ENCODE results near the gene IPO4.
"Not testable (repeated sequence)": the region's sequence is repeated elsewhere in the genome, so short reads cannot be mapped to it uniquely, and the experiment has no call there.

IPO4 gene

DNA sequence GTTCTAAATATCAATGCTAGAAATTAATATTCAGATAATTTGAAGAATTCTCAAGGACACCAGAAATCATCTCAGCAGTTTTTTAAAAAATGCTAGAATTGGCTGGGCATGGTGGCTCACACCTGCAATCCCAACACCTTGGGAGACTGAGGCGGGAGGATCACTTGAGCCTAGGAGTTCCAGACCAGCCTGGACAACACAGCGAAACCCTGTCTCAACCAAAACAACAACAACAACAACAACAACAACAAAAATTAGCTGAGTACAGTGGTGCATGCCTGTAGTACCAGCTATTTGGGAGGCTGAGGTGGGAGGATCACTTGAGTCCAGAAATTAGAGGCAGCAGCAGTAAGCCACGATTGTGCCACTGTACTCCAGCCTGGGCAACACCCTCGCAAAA lies 30.5 kb upstream of the IPO4 start:
- DNase-seq (ENCODE audit: low read depth in 2 of 2, low spot score in 1 of 2): no peak

DNA sequence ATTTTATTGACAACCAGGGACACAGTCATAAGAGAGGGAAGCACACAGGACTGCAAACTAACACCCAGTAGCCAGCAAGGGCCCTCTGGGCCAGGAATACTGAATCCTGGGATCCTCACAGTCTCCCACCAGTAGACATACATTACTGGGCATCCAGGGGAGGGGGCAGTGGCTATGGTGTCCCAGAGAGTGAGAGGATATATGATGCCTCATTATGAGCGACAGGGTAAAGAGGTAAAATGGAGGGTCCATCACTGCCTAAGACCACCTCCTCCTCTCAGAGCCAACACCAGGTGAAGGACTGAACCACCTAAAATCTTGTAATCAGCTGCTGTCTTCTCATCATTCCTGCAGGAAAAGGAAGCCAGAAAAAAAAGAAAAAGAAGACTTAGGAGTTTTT lies 28.3 kb upstream of the IPO4 start:
- not testable (repeated sequence) for DNase-seq (ENCODE audit: low read depth in 2 of 2, low spot score in 1 of 2)

DNA sequence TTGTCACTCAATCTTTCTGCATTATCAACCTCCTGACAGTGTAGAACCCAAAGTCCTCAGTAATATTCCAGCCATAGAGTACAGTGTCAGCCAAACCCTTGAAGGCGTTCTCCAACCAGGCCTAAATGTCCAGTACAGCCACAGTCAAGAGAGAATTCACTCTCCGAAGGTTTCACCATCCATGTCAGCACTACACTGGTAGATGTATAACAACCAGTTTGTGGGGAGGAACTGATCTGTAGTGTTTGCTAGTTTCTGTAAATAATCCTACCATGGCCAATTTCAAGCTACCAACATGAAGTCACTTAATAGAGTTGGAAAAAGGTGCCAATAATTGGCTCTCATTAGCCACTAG lies 27.7 kb upstream of the IPO4 start:
- no peak for DNase-seq (ENCODE audit: low read depth in 2 of 2, low spot score in 1 of 2)

DNA sequence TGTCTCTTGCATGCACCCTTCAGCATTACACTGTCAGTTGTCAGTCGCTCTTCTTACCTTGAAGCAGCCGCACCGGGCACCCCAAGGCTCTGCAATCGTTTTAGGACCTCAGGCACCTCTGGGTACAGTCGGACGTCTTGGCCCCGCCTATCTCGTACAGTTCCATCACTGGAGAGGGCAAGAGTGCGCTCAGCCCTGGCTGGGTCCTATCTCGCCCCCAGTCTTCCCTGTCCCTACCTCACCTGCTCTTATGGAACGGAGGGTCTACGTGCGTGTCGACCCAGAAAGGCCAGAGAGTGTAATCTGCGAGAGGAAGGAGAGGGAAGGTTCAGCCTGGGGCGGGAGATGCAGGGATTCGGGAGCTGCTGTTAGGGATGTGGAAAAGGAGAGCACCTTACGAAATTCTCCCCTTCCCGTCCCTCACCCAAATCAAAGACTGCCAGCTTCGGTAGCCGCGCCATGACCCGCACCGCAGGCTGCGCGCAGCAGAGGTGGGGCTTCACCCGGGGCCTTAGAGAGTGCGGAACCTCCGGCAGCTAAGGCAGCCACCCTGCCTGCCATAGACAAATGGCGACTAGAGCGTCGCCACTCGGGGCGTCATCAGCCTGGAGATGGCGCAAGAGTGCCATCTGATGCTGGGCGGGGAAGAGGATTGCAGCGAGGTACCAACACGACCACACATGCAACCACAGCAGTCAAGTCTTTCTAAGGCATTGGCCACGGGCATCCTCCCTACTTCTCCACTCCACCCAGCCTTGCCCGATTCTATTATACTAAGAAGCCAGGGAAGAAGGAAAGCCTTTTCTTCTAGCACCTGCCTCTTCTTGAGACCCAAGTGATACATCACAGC lies 27.1 kb upstream of the IPO4 start, which contains the start of gene MDP1:
TSS of gene MDP1 (minus strand) at position 572 of the 850 bp plus-strand sequence. CDS start at position 461, 111 bp downstream.
- peak; percentile 55 to 69 for DNase-seq (ENCODE audit: low read depth in 2 of 2, low spot score in 1 of 2)

DNA sequence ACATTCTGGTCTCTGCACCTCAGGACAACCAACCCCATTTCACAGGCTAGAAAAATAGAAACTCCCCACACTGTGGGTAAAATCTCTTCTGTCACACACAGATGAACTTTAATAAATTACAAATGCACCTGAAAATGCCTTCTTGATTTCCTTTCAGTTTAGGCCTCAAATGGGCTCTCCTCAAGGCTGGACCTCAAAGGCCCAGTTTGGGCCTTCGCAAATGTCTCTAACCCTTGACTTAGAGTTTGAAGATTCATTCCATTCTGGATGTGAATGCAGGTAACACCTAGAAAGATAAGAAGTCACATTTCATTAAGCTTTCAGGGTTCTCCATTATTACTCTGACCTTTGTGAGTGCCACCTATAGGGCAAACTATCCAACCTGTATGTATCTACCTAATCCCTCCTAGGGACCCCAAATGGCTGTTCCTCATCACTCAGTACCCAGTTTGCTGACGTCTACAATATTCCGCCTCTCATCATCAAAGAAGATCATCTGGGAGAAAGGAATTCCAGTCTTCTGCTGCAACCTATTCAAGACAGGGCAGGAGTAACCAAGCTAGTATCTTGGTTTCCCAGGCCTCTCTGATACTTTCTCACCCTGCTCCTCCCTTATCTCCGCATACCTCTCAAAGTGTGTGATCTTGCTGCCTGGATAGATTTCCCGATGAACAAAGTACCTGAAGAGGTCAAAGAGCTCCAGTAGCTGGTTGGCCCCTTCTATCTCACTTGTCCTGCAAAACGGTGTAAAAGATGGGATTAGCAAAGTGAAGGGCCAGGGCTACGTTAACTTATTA lies 25.4 kb upstream of the IPO4 start:
- DNase-seq (ENCODE audit: low read depth in 2 of 2, low spot score in 1 of 2): no peak

DNA sequence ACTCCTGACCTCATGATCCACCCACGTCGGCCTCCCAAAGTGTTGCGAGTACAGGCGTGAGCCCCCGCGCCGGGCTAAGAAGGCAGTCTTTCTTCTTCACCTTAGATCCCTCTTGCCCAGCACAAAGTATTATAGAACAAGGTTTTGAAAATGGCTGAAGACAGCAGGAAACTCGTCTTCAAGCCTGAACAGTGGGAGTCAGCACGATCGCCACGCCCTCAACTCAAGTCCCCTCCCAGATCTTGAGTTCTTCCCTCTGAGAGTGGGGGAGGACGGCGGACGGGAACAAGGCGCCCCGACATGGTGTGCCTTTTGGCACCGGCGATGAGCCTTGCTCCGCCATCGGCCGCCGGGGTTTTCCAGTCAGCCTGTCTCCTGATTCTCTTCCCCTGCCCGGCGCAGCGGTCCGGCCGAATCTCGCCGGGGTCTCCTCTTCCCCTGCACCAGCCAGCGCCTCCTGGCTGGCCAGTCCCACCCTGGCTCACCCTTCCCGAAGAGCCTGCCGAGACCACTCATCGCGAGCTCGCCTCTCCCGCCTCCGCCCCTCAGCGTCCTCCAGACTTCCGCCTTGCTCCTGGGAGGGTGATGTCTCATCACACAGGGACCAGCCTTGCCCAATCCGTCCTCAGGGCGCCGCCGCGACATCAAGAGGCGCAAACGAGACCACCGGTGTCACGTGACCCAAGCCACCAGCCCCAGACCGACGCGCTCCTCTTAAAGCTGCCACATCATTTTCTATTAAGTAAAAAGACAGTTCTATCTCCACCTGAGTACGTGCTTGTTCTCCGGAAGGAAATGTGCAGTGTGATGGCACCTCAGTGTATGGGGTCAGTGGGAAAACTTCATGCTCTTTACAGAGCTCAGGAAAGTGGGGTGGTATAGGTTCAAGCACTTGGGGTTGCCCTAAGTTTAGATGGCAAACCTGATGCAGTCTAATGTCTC lies 24.6 kb upstream of the IPO4 start, which contains the start of gene CHMP4A:
TSS of gene CHMP4A (minus strand) at position 565 of the 942 bp plus-strand sequence. CDS start at position 516, 49 bp downstream.
- peak; percentile 84 to 94 for DNase-seq (ENCODE audit: low read depth in 2 of 2, low spot score in 1 of 2)

DNA sequence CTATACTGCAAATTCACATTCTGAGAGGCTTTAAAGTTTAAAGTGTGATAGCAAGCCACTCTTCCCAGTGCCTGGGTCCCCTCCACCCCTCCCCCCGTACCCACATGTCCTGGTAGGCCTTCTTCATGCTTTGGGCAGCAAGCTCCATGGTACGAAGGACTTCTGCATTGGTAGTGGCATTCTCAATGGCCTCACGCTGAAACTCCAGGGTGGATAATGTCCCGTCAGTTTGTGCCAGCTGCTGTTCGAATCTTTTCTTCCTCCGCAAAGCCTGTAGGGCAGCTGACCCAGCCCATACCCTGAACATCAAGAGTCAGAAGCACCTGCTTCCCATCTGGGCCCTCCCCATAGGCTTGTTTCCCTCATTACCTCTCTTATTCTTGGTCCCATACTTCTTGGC lies 22.7 kb upstream of the IPO4 start:
- DNase-seq (ENCODE audit: low read depth in 2 of 2, low spot score in 1 of 2): no peak

DNA sequence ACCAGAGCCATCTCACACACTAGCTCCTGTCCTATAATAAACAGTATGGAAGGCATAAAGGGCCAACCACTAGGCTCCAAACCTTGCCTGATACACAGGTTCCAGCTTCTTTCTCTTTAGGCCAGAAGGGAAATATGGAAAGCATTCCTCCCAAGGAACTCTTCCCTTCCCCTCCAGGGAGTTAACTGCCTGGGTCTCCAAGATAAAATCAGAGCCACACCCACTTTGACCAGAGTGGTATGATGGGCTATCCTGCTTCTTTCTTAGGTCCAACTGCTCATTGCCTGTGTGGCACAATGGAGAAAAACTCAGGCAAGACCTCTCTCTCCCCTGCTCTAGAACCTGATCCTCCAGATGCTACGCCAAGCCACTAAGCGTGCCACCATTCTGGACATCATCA lies 19.0 kb upstream of the IPO4 start:
- DNase-seq (ENCODE audit: low read depth in 2 of 2, low spot score in 1 of 2): no peak

DNA sequence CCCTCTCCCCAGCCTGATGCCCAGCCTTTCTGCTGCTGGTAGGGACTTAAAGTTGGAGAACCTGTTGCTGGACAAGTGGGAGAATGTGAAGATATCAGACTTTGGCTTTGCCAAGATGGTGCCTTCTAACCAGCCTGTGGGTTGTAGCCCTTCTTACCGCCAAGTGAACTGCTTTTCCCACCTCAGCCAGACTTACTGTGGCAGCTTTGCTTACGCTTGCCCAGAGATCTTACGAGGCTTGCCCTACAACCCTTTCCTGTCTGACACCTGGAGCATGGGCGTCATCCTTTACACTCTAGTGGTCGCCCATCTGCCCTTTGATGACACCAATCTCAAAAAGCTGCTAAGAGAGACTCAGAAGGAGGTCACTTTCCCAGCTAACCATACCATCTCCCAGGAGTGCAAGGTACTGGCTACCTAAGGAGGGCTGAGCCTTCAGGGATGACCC lies 18.5 kb upstream of the IPO4 start:
- DNase-seq (ENCODE audit: low read depth in 2 of 2, low spot score in 1 of 2): no peak

DNA sequence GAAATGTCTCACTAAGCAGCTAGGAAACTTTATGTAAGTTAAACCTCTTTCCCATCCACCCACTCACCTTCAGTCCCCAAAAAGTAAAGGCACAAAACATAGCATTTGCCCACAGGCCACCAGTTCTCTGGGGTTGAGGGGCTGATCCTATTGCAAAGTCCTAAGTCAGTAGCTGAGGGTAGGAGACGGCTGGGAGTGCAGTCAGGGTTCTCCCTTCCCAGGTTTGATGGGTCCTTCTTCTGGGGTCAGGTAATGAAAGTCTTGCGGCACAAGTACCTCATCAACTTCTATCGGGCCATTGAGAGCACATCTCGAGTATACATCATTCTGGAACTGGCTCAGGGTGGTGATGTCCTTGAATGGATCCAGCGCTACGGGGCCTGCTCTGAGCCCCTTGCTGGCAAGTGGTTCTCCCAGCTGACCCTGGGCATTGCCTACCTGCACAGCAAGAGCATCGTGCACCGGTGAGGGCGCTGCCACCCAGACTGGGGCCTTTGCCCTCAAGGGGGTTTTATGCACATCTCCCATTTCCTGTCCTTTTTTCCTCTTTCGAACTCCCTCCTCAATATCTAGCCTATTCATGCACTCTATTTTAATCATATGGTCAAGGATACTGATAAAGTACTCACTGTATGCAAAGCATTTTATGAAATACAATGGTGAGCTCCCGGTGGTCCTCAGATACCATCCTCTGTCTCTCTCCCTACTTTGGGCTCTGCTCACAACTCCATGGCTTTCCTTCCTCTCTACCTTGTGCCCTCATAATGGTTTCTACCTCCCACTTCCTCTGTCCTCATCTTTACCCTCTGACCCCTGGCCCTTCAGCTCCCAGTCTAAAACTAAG lies 17.9 kb upstream of the IPO4 start:
- DNase-seq (ENCODE audit: low read depth in 2 of 2, low spot score in 1 of 2): no peak

DNA sequence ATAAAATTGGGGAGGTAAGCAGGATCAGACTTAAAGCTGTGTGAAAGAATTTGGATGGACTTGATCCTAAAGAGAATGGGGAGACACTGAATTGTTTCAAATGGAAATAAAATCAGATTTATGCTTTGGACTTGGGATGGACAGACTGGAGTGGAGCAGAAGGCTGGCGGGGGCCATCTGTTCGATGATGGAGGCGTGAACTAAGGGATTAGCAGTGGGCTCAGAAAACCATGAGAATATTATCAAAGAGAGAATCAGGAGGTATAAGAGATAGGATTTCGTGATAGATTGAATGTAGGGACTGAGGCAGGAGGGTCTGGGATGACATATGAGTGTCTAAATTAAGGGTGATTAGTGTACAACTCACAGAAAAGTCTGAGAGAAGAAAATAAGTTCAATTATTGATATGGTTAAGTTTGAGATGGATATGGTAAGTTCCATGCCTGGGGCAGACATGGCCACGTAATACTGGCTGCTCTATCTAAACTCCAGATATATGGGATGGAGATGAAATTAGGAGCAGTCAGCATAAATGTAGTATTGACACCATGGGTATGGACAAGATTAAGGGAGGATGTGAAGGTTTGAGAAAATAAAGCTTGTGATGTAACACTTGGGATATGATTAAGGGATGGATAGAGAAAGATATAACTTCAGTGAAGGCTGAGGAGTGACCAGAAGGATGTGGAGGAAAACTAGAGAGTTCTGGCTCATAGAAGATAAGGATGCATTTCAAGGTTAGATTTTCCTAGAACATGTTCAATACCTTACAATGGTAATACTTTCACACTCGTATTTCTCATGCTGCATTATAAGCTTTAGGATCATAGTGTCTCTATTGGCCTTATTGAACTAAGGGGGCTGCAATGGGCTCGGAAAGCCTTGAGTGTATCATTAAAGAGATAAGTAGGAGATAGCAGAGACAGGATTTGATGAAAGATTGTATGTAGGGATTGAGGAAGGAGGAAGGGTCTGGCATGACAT lies 15.8 kb upstream of the IPO4 start:
- DNase-seq (ENCODE audit: low read depth in 2 of 2, low spot score in 1 of 2): no peak

DNA sequence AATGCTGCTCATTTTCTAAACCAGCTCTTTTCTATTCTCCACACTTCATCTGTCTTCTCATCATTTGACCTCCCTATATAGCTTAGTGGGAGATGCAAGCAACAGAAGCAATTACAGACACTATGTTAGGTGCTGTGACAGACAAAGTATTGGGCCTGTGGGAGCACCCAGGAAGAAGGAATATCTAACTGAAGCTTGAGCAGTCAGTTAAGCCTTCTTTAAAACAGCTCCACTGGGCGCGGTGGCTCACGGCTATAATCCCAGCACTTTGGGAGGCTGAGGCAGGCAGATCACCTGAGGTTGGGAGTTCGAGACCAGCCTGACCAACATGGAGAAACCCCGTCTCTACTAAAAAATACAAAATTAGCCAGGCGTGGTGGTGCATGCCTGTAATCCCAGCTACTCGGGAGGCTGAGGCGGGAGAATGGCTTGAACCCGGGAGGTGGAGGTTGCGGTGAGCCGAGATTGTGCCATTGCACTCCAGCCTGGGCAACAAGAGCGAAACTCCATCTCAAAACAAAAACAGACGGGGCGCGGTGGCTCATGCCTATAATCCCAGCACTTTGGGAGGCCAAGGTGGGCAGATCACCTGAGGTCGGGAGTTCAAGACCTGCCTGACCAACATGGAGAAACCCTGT lies 14.8 kb upstream of the IPO4 start:
- not testable (repeated sequence) for DNase-seq (ENCODE audit: low read depth in 2 of 2, low spot score in 1 of 2)

DNA sequence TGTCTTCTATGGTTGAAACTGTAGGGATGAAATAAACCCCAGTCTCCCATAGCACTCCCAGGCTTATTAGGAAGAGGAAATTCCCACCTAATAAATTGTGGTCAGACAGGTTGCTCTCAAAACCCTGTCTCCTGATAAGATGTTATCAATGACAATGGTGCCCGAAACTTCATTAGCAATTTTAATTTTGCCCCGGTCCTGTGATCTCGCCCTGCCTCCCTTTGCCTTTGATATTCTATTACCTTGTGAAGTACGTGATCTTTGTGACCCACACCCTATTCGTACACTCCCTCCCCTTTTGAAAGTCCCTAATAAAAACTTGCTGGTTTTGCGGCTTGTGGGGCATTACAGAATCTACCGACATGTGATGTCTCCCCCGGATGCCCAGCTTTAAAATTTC lies 13.9 kb upstream of the IPO4 start:
- DNase-seq (ENCODE audit: low read depth in 2 of 2, low spot score in 1 of 2): not testable (repeated sequence)

DNA sequence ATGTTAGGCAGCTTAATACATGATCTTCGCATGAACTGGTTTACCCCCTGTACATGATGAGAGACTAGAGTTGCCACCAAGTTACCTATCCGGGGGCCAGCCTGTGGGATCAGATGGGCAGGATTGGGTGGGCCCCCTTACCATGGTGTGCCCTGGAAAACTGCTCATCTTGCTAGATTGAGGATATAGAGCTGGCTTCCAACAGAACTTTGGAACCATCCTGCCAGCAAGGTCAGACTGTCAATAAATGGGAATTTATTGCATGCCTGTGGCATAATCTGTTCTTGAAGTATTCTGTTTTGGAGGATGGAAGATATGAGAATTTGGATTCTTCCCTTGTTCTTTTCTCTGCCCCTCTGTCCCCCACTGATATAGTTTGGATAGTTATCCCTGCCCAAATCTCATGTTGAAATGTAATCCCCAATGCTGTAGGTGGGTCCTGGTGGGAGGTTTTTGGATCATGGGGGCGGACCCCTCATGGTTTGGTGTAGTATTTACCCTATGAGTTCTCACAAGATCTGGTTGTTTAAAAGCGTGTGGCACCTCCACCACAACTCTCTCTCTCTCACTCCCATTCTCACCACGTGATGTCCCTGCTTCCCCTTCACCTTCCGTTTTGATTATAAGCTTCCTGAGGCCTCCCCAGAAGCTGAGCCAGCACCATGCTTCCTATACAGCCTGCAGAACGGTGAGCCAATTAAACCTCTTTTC lies 10.4 kb upstream of the IPO4 start:
- DNase-seq (ENCODE audit: low read depth in 2 of 2, low spot score in 1 of 2): no peak

DNA sequence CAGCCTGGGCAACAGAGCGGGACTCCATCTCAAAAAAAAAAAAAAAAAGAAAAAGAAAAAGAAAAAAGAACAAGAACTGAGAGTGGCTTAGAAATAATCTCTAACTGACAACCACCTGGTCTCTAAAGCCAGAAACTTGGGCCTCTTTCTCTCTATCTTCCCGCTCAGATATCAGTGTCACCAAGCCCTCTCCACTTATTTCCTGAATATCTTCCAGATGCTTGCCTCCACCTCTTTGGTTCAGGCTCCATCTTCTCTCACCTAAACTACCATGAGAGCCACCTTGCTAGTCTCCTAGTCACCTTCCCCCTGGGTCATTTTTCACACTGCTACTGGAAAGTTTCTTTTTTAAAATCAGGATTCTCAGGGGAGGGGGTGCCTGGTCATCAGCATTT lies 8.4 kb upstream of the IPO4 start:
- no peak for DNase-seq (ENCODE audit: low read depth in 2 of 2, low spot score in 1 of 2)

DNA sequence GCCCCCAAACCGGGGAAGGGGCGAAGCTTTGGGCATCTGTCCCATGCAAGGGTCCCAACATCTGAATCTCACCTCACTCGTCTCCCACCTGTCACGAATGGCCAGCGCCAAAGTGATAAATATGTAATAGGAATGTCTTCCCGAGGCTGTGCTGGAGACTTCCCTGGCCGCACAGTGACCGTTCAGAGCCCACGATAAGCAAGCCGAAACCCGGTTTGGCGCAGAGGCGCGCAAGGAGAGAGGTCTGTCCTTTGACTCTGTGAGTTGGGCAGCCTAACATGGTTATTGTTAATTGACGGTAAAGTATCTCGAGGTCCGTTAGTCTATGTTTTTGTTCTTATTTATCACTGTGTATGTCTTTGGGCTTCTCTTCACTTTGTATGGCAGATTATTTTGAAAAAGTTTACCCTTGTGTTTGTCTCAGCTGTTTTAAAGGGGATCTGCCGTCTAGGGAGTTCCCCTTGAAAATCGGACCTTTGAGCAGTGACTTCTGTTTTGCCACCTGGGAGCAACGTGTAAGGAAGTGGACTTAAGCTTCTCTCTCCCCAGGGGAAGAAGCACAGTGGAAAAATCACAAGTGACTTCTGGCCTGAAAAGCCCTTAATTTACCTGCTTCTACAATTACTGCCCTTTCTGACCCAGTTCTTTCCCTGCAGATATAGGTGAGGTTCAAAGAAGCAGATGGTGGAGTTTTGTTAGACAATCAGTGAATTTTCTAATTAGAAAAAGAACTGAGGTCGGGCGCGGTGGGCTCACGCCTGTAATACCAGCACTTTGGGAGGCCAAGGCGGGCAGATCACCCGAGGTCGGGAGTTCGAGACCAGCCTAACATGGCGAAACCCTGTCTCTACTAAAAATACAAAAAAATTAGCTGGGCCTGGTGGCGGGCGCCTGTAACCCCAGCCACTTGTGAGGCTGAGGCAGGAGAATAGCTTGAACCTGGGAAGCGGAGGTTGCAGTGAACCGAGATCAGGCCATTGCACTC lies 7.7 kb upstream of the IPO4 start:
- DNase-seq (ENCODE audit: low read depth in 2 of 2, low spot score in 1 of 2): no peak
